Activated CD4-positive, alpha-beta T cell treated with anti-CD3 and anti-CD28 coated beads for 1 hour (primary cell): ENCODE measurements around the gene POU2AF1.
"Not testable (repeated sequence)": the region's sequence is repeated elsewhere in the genome, so short reads cannot be mapped to it uniquely, and the experiment has no call there.

Source experiments
- DNase-seq: peaks from one replicate; pipeline ENCODE4 v3.0.0-alpha.2; 2020

The POU2AF1 gene

GRCh38 chr11:111408789-111409727 is 30.0 kb upstream of the POU2AF1 start:
- DNase-seq, result no peak

DNA sequence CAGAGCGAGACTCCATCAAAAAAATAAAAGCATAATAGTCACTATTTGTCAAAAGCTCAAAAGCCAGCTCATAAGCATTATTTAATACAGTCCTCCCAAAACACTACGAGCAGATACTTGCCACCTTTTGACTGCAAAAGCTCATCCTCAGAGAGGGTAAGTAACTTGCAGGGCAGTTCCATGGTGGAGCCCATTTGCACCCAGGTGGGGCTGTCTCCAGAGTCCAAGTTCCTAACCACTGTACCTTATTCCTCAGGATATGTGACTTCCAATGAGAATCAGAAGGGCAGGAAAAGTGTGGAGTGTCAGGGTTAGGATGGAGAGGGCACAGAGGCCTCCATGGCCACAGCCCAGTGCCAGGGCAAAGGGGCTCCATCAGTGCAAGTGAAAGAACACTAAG is 28.6 kb upstream of the POU2AF1 start:
- DNase-seq, result no peak

GRCh38 chr11:111406589-111406988 is 27.5 kb upstream of the POU2AF1 start:
- DNase-seq, result no peak

DNA sequence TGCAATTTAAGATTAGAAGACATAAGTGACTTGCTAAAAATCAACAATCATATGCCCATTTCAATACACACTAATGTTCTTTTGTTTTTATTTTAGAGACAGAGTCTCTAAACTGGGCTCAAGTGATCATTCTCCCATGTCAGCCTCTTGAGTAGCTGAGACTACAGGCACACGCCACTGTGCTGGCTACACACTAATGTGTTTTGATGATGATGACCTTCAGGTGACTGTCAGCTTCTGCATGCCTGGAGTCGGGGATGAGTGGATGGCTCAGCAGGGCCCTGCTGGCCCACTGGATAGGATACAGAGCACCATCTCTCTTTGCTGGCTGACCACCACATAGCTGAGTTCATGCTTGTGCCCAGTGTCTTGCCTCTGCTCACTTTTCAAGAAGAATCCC is 27.0 kb upstream of the POU2AF1 start:
- DNase-seq, result no peak

DNA sequence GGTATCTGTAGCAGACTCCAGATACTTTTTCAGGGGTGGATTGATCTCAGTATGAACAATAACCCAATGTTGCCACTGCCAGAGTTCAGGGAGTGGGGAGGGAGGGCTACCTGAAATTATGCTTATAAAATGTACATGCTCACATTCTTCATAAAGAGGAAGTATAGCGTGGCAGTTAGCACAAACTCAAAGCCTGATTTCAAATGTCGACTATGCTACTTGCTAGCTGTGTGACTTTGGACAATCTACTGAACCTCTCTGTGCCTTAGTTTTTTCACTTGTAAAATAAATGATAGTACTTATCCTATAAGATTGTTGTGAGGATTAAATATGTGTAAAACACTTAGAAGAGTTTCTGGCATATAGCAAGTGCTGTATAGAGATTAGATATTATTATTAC is 26.5 kb upstream of the POU2AF1 start:
- no peak for DNase-seq

DNA sequence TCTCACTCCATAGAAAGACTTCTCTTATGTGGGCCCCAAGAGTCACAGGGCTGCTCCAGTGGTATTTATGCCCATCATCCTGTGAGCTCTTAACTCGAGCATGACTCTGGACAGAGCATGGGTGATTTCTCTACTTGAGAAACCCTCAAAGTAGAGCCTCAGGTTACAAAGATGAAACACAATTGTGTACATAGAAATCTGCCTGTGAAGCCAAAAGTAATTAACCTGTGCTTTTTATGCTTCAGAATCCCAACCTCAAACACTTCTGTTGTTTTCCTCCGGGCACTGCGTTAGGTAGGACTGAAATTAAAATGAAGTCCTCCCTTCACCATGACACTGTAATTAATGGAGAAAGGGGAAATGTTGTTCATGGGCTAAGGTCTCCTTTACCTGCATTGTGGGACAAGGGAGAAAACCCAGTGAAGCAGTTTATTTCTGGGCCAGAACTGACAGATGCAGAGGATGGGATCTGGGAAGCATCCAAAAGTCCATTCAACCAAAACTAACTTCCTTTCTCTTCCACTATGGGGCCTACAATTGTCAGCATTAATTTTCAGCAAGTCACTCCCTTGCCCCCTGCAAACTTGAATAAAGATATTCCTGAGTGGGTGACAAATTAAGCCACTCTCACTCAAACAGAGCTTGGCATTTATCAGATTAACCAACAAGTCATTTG is 24.1 kb upstream of the POU2AF1 start:
- no peak for DNase-seq

DNA sequence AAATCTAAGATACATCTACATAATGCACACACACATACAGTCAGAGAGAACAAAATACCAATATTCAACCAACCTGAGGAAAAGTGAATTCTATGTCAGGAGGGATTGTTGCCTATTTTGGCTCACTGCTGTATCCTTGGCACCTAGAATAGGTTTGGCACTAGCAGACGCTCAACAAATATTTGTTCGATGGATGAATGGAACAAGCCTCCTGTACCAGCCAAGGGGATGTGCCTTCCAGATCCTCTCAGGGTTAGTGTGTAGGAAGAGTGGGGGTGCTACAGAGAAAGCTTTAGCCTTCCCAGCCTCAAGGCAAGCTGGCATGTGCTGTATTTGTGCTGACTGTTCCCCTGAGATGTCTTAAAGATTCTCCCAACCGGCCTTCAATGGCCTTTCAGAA is 23.3 kb upstream of the POU2AF1 start:
- no peak for DNase-seq

- DNase-seq, result not testable (repeated sequence)
These were observed 22.9 kb upstream of the POU2AF1 start for GRCh38 chr11:111401957-111402356.

DNA sequence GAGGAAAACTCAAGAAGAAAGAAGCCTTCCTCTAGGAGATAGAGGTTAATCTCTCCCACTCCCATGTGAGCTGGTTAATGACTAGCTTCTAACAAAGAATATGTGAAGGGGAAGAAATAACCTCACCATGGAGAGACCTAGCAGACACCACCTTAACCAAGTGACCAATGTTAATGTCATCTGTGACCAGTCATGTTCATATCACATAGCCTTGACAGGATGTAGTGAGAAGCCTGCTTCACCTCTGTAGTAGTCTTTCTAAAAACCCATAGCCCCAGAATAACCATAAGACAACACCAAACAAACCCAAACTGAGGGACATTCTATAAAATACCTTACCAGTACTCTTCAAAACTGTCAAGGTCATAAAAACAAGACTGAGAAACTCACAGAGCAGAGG is 21.5 kb upstream of the POU2AF1 start:
- no peak for DNase-seq

- DNase-seq, result no peak
These were observed 20.3 kb upstream of the POU2AF1 start for GRCh38 chr11:111399187-111400031.

DNA sequence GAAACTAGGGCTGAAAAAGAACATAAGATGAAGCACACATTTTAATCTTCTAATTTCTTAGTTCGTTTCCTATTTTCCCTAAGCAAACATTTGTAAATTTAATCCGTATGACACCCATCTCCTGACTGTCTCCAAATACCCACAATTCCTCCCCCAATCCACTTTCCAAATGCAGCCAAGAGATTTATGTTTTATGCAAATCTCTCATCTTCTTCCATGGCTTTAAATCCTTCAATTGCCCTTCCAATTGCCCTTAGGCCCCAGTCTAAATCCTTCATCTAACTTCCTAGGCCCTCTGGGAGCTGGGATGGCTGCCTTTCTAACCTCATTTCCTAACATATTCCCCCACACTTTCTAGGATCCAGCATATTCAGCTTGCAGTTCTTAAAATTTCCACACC is 18.0 kb upstream of the POU2AF1 start:
- no peak for DNase-seq

- DNase-seq, result no peak
These were observed 16.7 kb upstream of the POU2AF1 start for GRCh38 chr11:111395749-111396148.

- DNase-seq, result no peak
These were observed 16.0 kb upstream of the POU2AF1 start for GRCh38 chr11:111395081-111395480.

GRCh38 chr11:111394147-111394546 is 15.1 kb upstream of the POU2AF1 start:
- not testable (repeated sequence) for DNase-seq

- DNase-seq, result no peak
These were observed 14.5 kb upstream of the POU2AF1 start for GRCh38 chr11:111393585-111393984.

DNA sequence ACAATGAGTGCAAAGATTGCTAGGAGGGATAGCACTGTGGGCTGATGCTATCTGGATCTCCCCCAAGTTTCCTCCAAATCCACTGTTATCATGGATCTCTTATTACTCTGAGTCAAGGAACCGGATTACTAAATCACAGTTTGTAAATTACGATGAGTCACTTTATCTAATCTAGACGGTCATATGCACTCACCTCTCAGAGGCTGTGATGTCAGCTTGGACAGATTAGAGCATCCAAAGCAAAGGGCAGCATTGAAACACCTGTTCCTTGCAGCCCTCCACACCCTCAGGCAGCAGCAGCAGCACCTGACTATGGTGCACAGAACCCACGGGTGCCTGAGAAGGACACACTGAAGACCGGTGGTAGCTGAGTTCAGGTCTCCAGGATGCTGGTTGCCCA is 14.0 kb upstream of the POU2AF1 start:
- DNase-seq, result no peak

- no peak for DNase-seq
These were observed 13.5 kb upstream of the POU2AF1 start for GRCh38 chr11:111392552-111392951.

DNA sequence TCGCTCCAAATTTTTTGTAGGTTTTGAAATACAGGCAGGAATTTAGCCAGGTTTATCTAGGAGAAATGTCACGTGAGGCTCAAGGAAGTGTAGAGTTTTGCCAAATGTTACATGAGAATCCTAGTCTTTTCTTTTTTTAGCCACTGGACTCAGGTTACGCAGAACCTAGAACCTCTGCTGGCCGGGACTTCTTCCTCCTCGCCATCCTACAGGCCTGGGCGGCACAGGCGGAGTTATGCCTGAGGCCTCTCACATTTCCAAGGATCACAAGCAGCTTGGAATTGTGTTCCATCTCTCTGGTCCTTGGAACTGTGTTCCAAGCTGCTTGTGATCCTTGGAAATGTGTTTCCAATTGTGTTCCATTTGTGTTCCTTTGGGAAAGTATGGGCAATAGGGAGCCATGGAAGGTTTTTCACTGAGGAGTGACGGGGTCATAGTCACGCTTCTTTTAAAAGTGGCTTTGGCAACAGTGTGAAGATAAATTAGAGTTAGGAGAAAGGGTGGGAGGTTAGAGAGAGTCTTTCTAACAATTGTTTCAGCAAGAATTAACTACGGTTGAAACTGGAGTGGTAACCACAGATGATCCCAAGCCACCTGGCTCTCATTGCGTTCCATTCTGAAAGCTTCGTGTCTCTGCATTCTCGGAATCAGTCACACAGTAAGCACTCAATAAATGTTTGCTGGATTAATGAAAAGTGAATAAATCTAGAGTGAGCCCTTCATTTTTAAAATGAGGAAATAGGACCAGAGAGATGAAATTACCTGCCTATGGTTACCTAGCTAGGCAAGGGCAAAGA is 12.5 kb upstream of the POU2AF1 start:
- DNase-seq, result no peak

DNA sequence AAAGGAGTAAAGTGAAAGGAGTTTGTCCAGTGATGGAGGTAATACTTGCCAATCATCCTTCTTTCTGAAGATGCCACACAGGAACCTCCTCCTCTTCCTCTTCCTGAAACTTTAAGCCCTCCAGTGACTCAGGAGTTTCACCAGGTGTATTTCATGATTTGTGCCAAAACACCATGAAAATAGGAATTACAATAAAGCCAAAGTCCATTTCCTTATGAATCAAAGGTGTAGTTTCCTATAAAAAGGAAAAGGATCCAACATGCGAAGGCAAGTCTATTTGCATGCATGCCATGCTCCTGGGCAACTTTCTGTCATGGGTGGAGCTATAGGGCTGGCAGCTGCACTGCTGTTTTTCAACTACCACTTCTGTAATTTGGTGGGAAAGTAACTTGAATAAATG is 9.8 kb upstream of the POU2AF1 start:
- no peak for DNase-seq

DNA sequence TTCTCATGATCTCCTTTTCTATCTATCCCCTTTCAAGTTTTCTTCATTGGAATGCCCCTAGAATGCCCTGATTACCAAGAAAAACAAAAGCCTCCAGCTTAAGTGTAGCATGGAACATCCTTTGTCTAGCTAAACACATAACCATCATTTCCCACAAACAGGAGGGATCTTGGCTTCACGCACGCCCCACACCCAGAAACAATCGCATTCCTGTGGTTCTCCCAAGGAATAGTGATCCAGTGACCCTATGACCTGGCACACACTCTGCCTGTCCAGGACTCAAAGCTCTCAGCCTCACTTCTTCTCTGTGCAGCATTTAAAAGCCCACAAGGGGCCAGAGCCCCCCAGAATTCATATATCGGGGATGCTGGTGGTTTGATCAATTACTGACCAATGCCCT is 9.3 kb upstream of the POU2AF1 start:
- DNase-seq, result no peak

DNA sequence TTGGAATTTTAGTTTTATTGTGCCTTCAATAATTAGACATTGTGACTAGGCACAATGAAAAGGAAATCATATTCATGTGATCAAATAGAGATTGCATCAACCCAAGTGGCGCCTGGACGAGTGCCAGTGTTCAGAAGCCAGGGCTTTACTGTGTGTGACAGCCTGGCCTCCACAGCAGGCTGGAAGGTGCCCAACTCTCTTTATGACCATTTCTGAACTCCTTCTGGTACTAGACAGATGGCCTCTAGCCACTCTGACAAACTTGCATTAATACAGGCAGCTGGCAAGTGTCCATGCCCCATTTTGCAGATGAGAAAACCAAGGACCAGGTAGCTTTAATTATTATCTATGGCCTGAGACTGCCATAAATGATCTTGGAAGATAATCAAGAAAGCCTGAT is 8.3 kb upstream of the POU2AF1 start:
- no peak for DNase-seq

DNA sequence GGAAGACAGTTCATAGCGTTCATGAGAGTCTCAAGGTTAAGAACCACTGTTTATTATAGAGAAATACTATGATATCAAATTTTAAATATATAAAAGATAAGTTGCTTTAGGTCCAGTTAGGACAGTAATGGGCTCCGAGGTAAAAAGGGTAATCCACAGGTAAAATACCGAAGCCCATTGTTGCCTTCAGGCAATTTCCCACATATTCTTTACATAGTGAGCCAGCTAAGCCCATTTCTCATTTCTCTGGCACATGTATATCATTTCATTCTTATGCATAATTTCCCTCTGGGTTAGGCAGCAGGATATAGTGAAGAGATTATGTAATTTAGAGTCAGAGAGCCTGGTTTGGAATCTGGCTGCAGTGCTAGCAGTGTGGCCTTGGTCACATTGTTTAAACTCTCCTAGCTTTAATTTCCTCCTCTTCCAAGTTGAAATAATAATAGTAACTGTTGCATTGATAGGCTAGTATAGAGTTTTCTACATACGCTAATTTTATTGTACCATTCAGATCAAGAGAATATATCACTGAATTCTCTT is 7.6 kb upstream of the POU2AF1 start:
- DNase-seq, result no peak
